SK-N-SH (cell line): ENCODE data around the gene IQCK. TPM values are rescaled to one million over a fixed set of nuclear protein-coding genes. Genes with fewer than 3 reads are reported as not detected.

Experiments used
- CTCF ChIA-PET: fragments of 300-600, 350-600 bp; formaldehyde crosslinking; extraction: SDS; loops from one replicate; lab custom pipeline; 2021; lab: Yijun Ruan, JAX
- POLR2A ChIA-PET: fragments of 350-600 bp; sonication (Branson Sonifier 250); formaldehyde crosslinking; extraction: SDS; loops from one replicate; lab custom pipeline; 2020; ENCODE audit warnings: antibody characterized with exemption, inconsistent platforms; lab: Yijun Ruan, JAX
- DNase-seq: peaks from one replicate; pipeline ENCODE4 v3.0.0; 2012
- H2AFZ ChIP-seq: fragments of 200-600 bp; sonication (generic); 2 replicates; pipeline ENCODE4 v1.8.1; 2016; ENCODE audit warnings: antibody characterized with exemption, mild to moderate bottlenecking, low read depth
- H3F3A ChIP-seq: fragments of 200-600 bp; sonication (generic); replicated peaks from 2 replicates; pipeline ENCODE3; 2016; ENCODE audit warnings: antibody characterized with exemption, mild to moderate bottlenecking; ENCODE audit not compliant: insufficient read depth
- H3K27ac ChIP-seq, 2 experiments: fragments of 200-500 bp in 1 of 2; fragments of 200-600 bp in 1 of 2; sonication (Bioruptor generic) in 1 of 2; sonication (generic), shearing (Covaris generic) in 1 of 2; 2 replicates each; pipeline versions ENCODE4 v1.5.1 to v1.6.1; 2014 to 2016; ENCODE audit warnings: low read depth in 2 of 2, inconsistent platforms in 1 of 2, low read length in 1 of 2, mild to moderate bottlenecking in 1 of 2, mixed read lengths in 1 of 2
- H3K27me3 ChIP-seq: fragments of 200-600 bp; sonication (generic), shearing (Covaris generic); 2 replicates; pipeline ENCODE4 v1.6.1; 2016; ENCODE audit warnings: mixed run types; ENCODE audit not compliant: insufficient read depth
- H3K36me3 ChIP-seq, 2 experiments: fragments of 200-500 bp in 1 of 2; fragments of 200-600 bp in 1 of 2; sonication (Bioruptor generic) in 1 of 2; sonication (generic) in 1 of 2; replicated peaks in 1 of 2; 2 replicates each; pipeline versions ENCODE3 to v1.5.1; 2014 to 2016; ENCODE audit warnings: low read length in 1 of 2, mild to moderate bottlenecking in 1 of 2; ENCODE audit not compliant: insufficient read depth in 2 of 2, control insufficient read depth in 1 of 2
- H3K4me1 ChIP-seq, 2 experiments: fragments of 200-500 bp in 1 of 2; fragments of 200-600 bp in 1 of 2; sonication (Bioruptor generic) in 1 of 2; sonication (generic), shearing (Covaris generic) in 1 of 2; 2 replicates each; pipeline versions ENCODE4 v1.5.1 to v1.6.1; 2014 to 2016; ENCODE audit warnings: low read depth in 1 of 2, low read length in 1 of 2, mixed run types in 1 of 2; ENCODE audit not compliant: insufficient read depth in 2 of 2, control insufficient read depth in 1 of 2
- H3K4me2 ChIP-seq: fragments of 200-600 bp; sonication (generic), shearing (Covaris generic); 2 replicates; pipeline ENCODE4 v1.6.1; 2017; ENCODE audit warnings: mixed run types
- H3K4me3 ChIP-seq, 2 experiments: fragments of 200-500 bp in 1 of 2; fragments of 200-600 bp in 1 of 2; sonication (Bioruptor generic) in 1 of 2; sonication (generic), shearing (Covaris generic) in 1 of 2; 2 replicates each; pipeline versions ENCODE4 v1.5.1 to v1.8.1; 2014 to 2016; ENCODE audit warnings: low read depth in 2 of 2, inconsistent platforms in 1 of 2, low read length in 1 of 2, mild to moderate bottlenecking in 1 of 2, mixed read lengths in 1 of 2, moderate library complexity in 1 of 2
- H3K79me2 ChIP-seq: fragments of 200-600 bp; sonication (generic); 2 replicates; pipeline ENCODE4 v1.8.1; 2017; ENCODE audit warnings: mild to moderate bottlenecking; ENCODE audit not compliant: insufficient read depth
- H3K9ac ChIP-seq: fragments of 200-600 bp; sonication (generic); 2 replicates; pipeline ENCODE4 v1.6.1; 2017; ENCODE audit warnings: mixed run types
- H3K9me2 ChIP-seq: fragments of 200-600 bp; sonication (generic); 2 replicates; pipeline ENCODE4 v1.6.1; 2017; ENCODE audit warnings: mixed run types
- H3K9me3 ChIP-seq: fragments of 200-600 bp; sonication (generic); 2 replicates; pipeline ENCODE4 v1.6.1; 2017; ENCODE audit warnings: mixed run types, mild to moderate bottlenecking, moderate library complexity
- H4K20me1 ChIP-seq: fragments of 200-600 bp; sonication (generic); 2 replicates; pipeline ENCODE4 v1.6.1; 2017; ENCODE audit warnings: mild to moderate bottlenecking, mixed run types; ENCODE audit not compliant: insufficient read depth
- ELF1 ChIP-seq: IDR thresholded peaks from 2 replicates; pipeline ENCODE4 v1.4.0; 2012
- EZH2phosphoT487 ChIP-seq: fragments of 200-600 bp; sonication (generic); IDR thresholded peaks from 2 replicates; pipeline ENCODE4 v1.6.1; 2017; ENCODE audit warnings: low read depth, mixed run types, mild to moderate bottlenecking, antibody characterized with exemption, moderate library complexity, borderline replicate concordance
- FOSL2 ChIP-seq: IDR thresholded peaks from 2 replicates; pipeline ENCODE4 v1.4.0; 2012; ENCODE audit warnings: low read depth, mild to moderate bottlenecking, moderate library complexity, borderline replicate concordance
- GABPA ChIP-seq: IDR thresholded peaks from 2 replicates; pipeline ENCODE4 v1.4.0; 2012; ENCODE audit warnings: low read depth, mild to moderate bottlenecking
- JUND ChIP-seq: IDR thresholded peaks from 2 replicates; pipeline ENCODE4 v1.4.0; 2012
- MAX ChIP-seq: IDR thresholded peaks from 2 replicates; pipeline ENCODE4 v1.4.0; 2012; ENCODE audit warnings: low read depth
- MEF2A ChIP-seq: IDR thresholded peaks from 2 replicates; pipeline ENCODE4 v1.4.0; 2012; ENCODE audit warnings: low read depth, borderline replicate concordance
- MXI1 ChIP-seq: IDR thresholded peaks from 2 replicates; pipeline ENCODE4 v1.6.1; 2012; ENCODE audit warnings: mild to moderate bottlenecking, low read depth, low read length, improper control_type of control experiment
- NFIC ChIP-seq: IDR thresholded peaks from 2 replicates; pipeline ENCODE4 v1.4.0; 2012; ENCODE audit warnings: borderline replicate concordance
- NRF1 ChIP-seq: IDR thresholded peaks from 2 replicates; pipeline ENCODE4 v1.6.1; 2012; ENCODE audit warnings: low read depth, mild to moderate bottlenecking, low read length
- POLR2AphosphoS5 ChIP-seq: IDR thresholded peaks from 2 replicates; pipeline ENCODE4 v1.6.1; 2012; ENCODE audit warnings: low read depth, low read length
- RCOR1 ChIP-seq: fragments of 150-350 bp; IDR thresholded peaks from 2 replicates; pipeline ENCODE4 v1.6.1; 2017; ENCODE audit warnings: antibody characterized with exemption, low read length
- REST ChIP-seq: IDR thresholded peaks from 2 replicates; pipeline ENCODE4 v1.6.1; 2012; ENCODE audit warnings: mild to moderate bottlenecking, low read depth, low read length, moderate library complexity
- RFX5 ChIP-seq: IDR thresholded peaks from 2 replicates; pipeline ENCODE4 v1.6.1; 2012; ENCODE audit warnings: mild to moderate bottlenecking, improper control_type of control experiment, low read length
- RXRA ChIP-seq: IDR thresholded peaks from 2 replicates; pipeline ENCODE4 v1.4.0; 2012; ENCODE audit warnings: low read depth, mild to moderate bottlenecking, borderline replicate concordance
- TAF1 ChIP-seq: IDR thresholded peaks from 2 replicates; pipeline ENCODE4 v1.6.1; 2012; ENCODE audit warnings: low read depth, mild to moderate bottlenecking, low read length, moderate library complexity, borderline replicate concordance
- USF1 ChIP-seq: IDR thresholded peaks from 2 replicates; pipeline ENCODE4 v1.4.0; 2012; ENCODE audit warnings: low read depth, borderline replicate concordance
- WGBS: methylation state at CpG from one replicate; pipeline ENCODE4 v1.1.6; 2017; ENCODE audit warnings: low lambda C conversion rate; 5-methylcytosine and 5-hydroxymethylcytosine counted together
- polyA plus RNA-seq, 3 experiments: library from polyadenylated mRNA; depleted of rRNA; stranded (reverse); fragments of >200 nt; gene quantifications; 2 replicates each; pipeline ENCODE4 v1.2.3, GENCODE V29; 2012
- TF ChIP-seq, protein P1 (sequence below): fragments of 150-350 bp; IDR thresholded peaks from 2 replicates; pipeline ENCODE4 v1.6.1; 2017; ENCODE audit warnings: antibody characterized with exemption, low read length, low read depth, borderline replicate concordance
- TF ChIP-seq, protein P2 (sequence below): fragments of 150-350 bp; IDR thresholded peaks from 2 replicates; pipeline ENCODE4 v1.6.1; 2016; ENCODE audit warnings: mild to moderate bottlenecking, low read depth, low read length

IQCK gene
- polyA plus RNA-seq, 1 of the 3 experiments (the other 2 are of a cell fraction) = 7.3 TPM

- Histone ChIP-seq H3K9me3 (no peaks in the 10 kb centered on the region), H3K27ac (no peak overlapping the region), H3K4me1 (peaks cover 0 to 7% of the 10 kb centered on the region in 2 experiments; a peak in 2 of 4 replicates), H3K4me2 (no peak overlapping the region), H3F3A (peaks cover 4% of the 10 kb centered on the region)
- TF ChIP-seq RFX5 (no peak), GABPA (no peak), EZH2phosphoT487 (no peak), RCOR1 (no peak), MAX (no peak), POLR2AphosphoS5 (no peak), ELF1 (no peak), NFIC (no peak), USF1 (no peak), MXI1 (no peak), MEF2A (no peak), REST (no peak), FOSL2 (no peak), NRF1 (no peak), TAF1 (no peak), JUND (no peak), RXRA (no peak)
- TF ChIP-seq, protein P1, sequence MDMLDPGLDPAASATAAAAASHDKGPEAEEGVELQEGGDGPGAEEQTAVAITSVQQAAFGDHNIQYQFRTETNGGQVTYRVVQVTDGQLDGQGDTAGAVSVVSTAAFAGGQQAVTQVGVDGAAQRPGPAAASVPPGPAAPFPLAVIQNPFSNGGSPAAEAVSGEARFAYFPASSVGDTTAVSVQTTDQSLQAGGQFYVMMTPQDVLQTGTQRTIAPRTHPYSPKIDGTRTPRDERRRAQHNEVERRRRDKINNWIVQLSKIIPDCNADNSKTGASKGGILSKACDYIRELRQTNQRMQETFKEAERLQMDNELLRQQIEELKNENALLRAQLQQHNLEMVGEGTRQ = no peak
- TF ChIP-seq, protein P2, sequence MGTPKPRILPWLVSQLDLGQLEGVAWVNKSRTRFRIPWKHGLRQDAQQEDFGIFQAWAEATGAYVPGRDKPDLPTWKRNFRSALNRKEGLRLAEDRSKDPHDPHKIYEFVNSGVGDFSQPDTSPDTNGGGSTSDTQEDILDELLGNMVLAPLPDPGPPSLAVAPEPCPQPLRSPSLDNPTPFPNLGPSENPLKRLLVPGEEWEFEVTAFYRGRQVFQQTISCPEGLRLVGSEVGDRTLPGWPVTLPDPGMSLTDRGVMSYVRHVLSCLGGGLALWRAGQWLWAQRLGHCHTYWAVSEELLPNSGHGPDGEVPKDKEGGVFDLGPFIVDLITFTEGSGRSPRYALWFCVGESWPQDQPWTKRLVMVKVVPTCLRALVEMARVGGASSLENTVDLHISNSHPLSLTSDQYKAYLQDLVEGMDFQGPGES = no peak
- TF ChIP-seq, all 33 proteins: peak for 0
- Histone ChIP-seq H3K79me2 (peaks cover 34% of the 10 kb centered on the region), H3K4me3 (no peak overlapping the region), H3K9me2 (no peaks in the 10 kb centered on the region), H3K27me3 (no peaks in the 10 kb centered on the region), H4K20me1 (peaks cover 19% of the 10 kb centered on the region), H3K9ac (no peak overlapping the region), H2AFZ (no peak overlapping the region), H3K36me3 (peaks cover 38 to 83% of the 10 kb centered on the region in 2 experiments)
- WGBS = 93% methylated on average over 22 of the region's 22 CpGs
- no peak for DNase-seq
- ChIA-PET CTCF (no interaction called here), POLR2A (no interaction called here)
Measured at GRCh38 chr16:19707569-19708295, 10.3 kb upstream of the IQCK start.
